RWPE1 (cell line): ENCODE measurements around the gene SLC25A21.

Experiments used
- CTCF ChIA-PET: fragments of 350-600 bp; sonication (Branson Sonifier 250); formaldehyde crosslinking; extraction: SDS; loops from one replicate; lab custom pipeline; 2021; lab: Yijun Ruan, JAX
- POLR2A ChIA-PET: fragments of 400-600 bp; formaldehyde crosslinking; extraction: SDS; loops from one replicate; lab custom pipeline; 2020; ENCODE audit warnings: antibody characterized with exemption; ENCODE audit not compliant: low non-redundant PET; lab: Yijun Ruan, JAX
- DNase-seq: peaks from one replicate; pipeline ENCODE4 v3.0.0; 2012; ENCODE audit warnings: low spot score
- H3K27ac ChIP-seq: fragments of 450-650 bp; 2 replicates; pipeline ENCODE4 v1.5.1; 2017
- CTCF ChIP-seq: fragments of 450-650 bp; conservative IDR thresholded peaks from 2 replicates; pipeline ENCODE4 v1.5.1; 2017; ENCODE audit warnings: low read depth, mild to moderate bottlenecking

SLC25A21 gene

GRCh38 chr14:36766974-36767373, 405.4 kb downstream of the SLC25A21 start:
- TF ChIP-seq CTCF = no peak
- CTCF ChIA-PET = interaction anchor here (0.6 to 1.6 kb wide), 2 partner anchors 175 to 295 kb away, joined by 3 to 6 read pairs; no protein-coding TSS in a partner anchor
- H3K27ac ChIP-seq = no peak overlapping the region
- no peak for DNase-seq
- POLR2A ChIA-PET = no interaction called here

- CTCF ChIA-PET = interaction anchor here (0.5 to 0.7 kb wide), 2 partner anchors 53 to 842 kb away, joined by 3 to 4 read pairs; no protein-coding TSS in a partner anchor
- TF ChIP-seq CTCF = no peak
- DNase-seq = no peak
Observed at GRCh38 chr14:36757734-36758601, 414.4 kb downstream of the SLC25A21 start.

GRCh38 chr14:36756226-36756625, 416.2 kb downstream of the SLC25A21 start:
- DNase-seq = no peak
- TF ChIP-seq CTCF = no peak
- ChIA-PET POLR2A (no interaction called here), CTCF (interaction anchor here (1.6 kb wide), 1 partner anchor 8 kb away, joined by 5 read pairs; no protein-coding TSS in a partner anchor)
- no peak overlapping the region for H3K27ac ChIP-seq

More at GRCh38 chr14:36757734-36758601, 414.4 kb downstream of the SLC25A21 start:
- no peak overlapping the region for H3K27ac ChIP-seq
- POLR2A ChIA-PET = no interaction called here

- POLR2A ChIA-PET = no interaction called here
- TF ChIP-seq CTCF = no peak
- CTCF ChIA-PET = interaction anchor here (1.6 kb wide), 1 partner anchor 8 kb away, joined by 5 read pairs; no protein-coding TSS in a partner anchor
- H3K27ac ChIP-seq = no peak overlapping the region
- no peak for DNase-seq
Observed at GRCh38 chr14:36755756-36756155, 416.6 kb downstream of the SLC25A21 start.

- no peak for TF ChIP-seq CTCF
- H3K27ac ChIP-seq = no peak overlapping the region
- CTCF ChIA-PET = no interaction called here
- POLR2A ChIA-PET = no interaction called here
- DNase-seq = no peak
Observed at GRCh38 chr14:36751920-36752319, 420.5 kb downstream of the SLC25A21 start.

- DNase-seq = no peak
Observed at GRCh38 chr14:36751106-36751505, 421.3 kb downstream of the SLC25A21 start.

More at GRCh38 chr14:36751106-36751505, 421.3 kb downstream of the SLC25A21 start:
- no peak for TF ChIP-seq CTCF
- CTCF ChIA-PET = no interaction called here
- POLR2A ChIA-PET = no interaction called here
- no peak overlapping the region for H3K27ac ChIP-seq
